Endothelial cell (in vitro differentiated cells): ENCODE data around the gene LRP6. TPM values are rescaled to one million over a fixed set of nuclear protein-coding genes. Genes with fewer than 3 reads are reported as not detected.

Experiments
- DNase-seq: peaks from one replicate; pipeline ENCODE4 v3.0.0; 2021; ENCODE audit warnings: low spot score
- H3K27ac Mint-ChIP-seq: one replicate; pipeline ENCODE4 v1.8.0; 2021; ENCODE audit warnings: mixed read lengths, inconsistent platforms; ENCODE audit not compliant: unreplicated experiment
- H3K27me3 Mint-ChIP-seq: one replicate; pipeline ENCODE4 v1.8.0; 2021; ENCODE audit warnings: mild to moderate bottlenecking, moderate library complexity, mixed read lengths, inconsistent platforms; ENCODE audit not compliant: unreplicated experiment
- H3K36me3 Mint-ChIP-seq: one replicate; pipeline ENCODE4 v1.8.0; 2021; ENCODE audit warnings: mild to moderate bottlenecking, low read depth, mixed read lengths, inconsistent platforms; ENCODE audit not compliant: unreplicated experiment
- H3K4me1 Mint-ChIP-seq: one replicate; pipeline ENCODE4 v1.8.0; 2021; ENCODE audit warnings: mild to moderate bottlenecking, mixed read lengths, inconsistent platforms; ENCODE audit not compliant: unreplicated experiment
- H3K4me3 Mint-ChIP-seq: one replicate; pipeline ENCODE4 v1.8.0; 2021; ENCODE audit warnings: mild to moderate bottlenecking, mixed read lengths, inconsistent platforms; ENCODE audit not compliant: unreplicated experiment
- H3K9me3 Mint-ChIP-seq: one replicate; pipeline ENCODE4 v1.8.0; 2021; ENCODE audit warnings: mixed read lengths, inconsistent platforms; ENCODE audit not compliant: unreplicated experiment
- CTCF ChIP-seq: fragments of 200-600 bp; sonication (generic); IDR thresholded peaks from one replicate; pipeline ENCODE4 v1.5.0; 2021; ENCODE audit warnings: antibody characterized with exemption; ENCODE audit not compliant: unreplicated experiment
- total RNA-seq: library from RNA; stranded (reverse); fragmentation: NEBNext Ultra II Directional; extraction: Animal tissue kit (Norgen Biotek cat#: 25700); gene quantifications from one replicate; pipeline ENCODE4 v1.2.1, GENCODE V29; 2021; ENCODE audit not compliant: unreplicated experiment

The LRP6 gene
- total RNA-seq, 1 donor from 2014 or later = 82.9 TPM

GRCh38 chr12:12094481-12094880, 172.4 kb downstream of the LRP6 start:
- no peaks in the 10 kb centered on the region for H3K9me3 Mint-ChIP-seq
- H3K27me3 Mint-ChIP-seq = peaks cover 7% of the 10 kb centered on the region
- DNase-seq = no peak

GRCh38 chr12:12091977-12092663, 174.7 kb downstream of the LRP6 start:
- peaks cover 33% of the 10 kb centered on the region for H3K4me1 Mint-ChIP-seq
- H3K27ac Mint-ChIP-seq = no peak overlapping the region
- H3K27me3 Mint-ChIP-seq = peaks cover 9% of the 10 kb centered on the region
- H3K4me3 Mint-ChIP-seq = no peak overlapping the region
- H3K9me3 Mint-ChIP-seq = no peaks in the 10 kb centered on the region
- H3K36me3 Mint-ChIP-seq = peaks cover 6% of the 10 kb centered on the region
- no peak for TF ChIP-seq CTCF
- DNase-seq = no peak

More at GRCh38 chr12:12094481-12094880, 172.4 kb downstream of the LRP6 start:
- Mint-ChIP-seq H3K27ac (no peak overlapping the region), H3K4me1 (peaks cover 41% of the 10 kb centered on the region), H3K36me3 (peaks cover 4% of the 10 kb centered on the region), H3K4me3 (no peak overlapping the region)
- TF ChIP-seq CTCF = no peak

DNA sequence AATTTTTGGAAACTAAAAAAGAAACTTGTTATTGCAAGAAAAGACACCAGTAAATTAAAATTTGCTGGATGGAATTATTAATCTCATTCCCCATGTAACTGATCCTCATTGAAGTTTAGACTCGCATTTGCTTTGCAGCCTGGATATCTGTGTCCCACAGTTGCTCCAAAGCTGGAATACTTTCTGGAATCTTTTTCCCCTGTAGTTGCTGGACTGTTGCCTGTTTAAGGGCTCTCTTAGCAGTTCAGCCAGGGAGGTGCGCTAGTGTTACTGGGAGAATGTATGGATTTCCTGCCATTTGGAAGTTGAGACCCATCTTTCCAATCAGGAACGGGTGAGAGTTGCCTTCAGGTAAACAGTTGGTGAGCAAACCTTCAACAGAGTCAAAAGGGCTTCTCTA, 175.8 kb downstream of the LRP6 start:
- Mint-ChIP-seq H3K27ac (no peak overlapping the region), H3K4me1 (peaks cover 42% of the 10 kb centered on the region), H3K9me3 (no peaks in the 10 kb centered on the region), H3K27me3 (peaks cover 10% of the 10 kb centered on the region), H3K36me3 (peaks cover 9% of the 10 kb centered on the region), H3K4me3 (no peak overlapping the region)
- no peak for TF ChIP-seq CTCF
- no peak for DNase-seq

DNA sequence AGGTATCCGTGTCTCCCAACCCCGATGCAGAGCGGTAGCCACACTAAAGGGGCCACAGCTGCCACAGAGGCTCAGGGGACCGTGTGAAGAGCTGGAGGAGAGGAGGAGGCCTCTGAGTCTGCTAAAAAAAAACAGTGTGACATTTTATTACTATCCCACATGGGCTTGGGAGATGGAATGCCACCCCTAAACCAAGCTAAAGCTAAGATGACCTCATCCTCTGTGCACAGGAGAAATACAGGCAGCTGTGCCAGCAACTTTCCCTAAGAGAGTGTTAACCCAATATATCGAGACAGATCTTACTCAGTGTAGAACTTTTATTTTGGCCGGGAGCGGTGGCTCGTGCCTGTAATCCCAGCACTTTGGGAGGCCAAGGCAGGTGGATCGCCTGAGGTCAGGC, 178.1 kb downstream of the LRP6 start:
- no peaks in the 10 kb centered on the region for H3K9me3 Mint-ChIP-seq
- no peak overlapping the region for H3K4me3 Mint-ChIP-seq
- peaks cover 32% of the 10 kb centered on the region for H3K4me1 Mint-ChIP-seq
- H3K27ac Mint-ChIP-seq = no peak overlapping the region
- H3K36me3 Mint-ChIP-seq = peaks cover 6% of the 10 kb centered on the region
- DNase-seq = no peak
- H3K27me3 Mint-ChIP-seq = peaks cover 13% of the 10 kb centered on the region
- no peak for TF ChIP-seq CTCF

DNA sequence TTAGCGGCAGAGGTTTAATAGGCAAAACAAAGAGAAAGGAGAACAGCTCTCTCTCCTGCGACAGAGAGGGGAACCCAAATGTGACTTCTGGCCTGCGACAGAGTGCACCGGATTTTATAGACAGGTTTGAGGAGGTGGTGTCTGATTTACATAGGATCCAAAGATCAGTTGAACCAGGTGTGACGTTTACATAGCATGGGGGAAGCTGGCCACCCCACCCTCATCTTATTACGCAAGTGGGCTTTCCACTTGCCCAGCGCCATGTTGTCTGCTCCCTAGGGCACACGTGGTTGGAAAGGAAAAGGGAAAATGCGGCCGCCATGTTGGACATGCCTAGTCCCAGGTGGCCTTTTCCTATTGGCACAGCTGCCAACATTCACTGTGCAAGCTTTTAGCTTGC, 178.7 kb downstream of the LRP6 start:
- Mint-ChIP-seq H3K4me1 (peaks cover 37% of the 10 kb centered on the region), H3K27me3 (peaks cover 13% of the 10 kb centered on the region), H3K4me3 (no peak overlapping the region), H3K36me3 (peaks cover 6% of the 10 kb centered on the region), H3K9me3 (no peaks in the 10 kb centered on the region), H3K27ac (no peak overlapping the region)
- DNase-seq = no peak
- no peak for TF ChIP-seq CTCF
